BE2C (cell line): Measurements from ENCODE around the gene SPSB4. TPM values are rescaled to one million over a fixed set of nuclear protein-coding genes. Genes with fewer than 3 reads are reported as not detected.

Experiments used
- DNase-seq: peaks from one replicate; pipeline ENCODE4 v3.0.0-alpha.2; 2020
- H3K27me3 ChIP-seq: fragments of 250-450 bp; sonication (Bioruptor Pico); 2 replicates; pipeline ENCODE4 v1.5.1; 2020; ENCODE audit warnings: mild to moderate bottlenecking
- H3K36me3 ChIP-seq: fragments of 250-450 bp; sonication (Bioruptor Pico); 2 replicates; pipeline ENCODE4 v1.5.1; 2020; ENCODE audit warnings: mild to moderate bottlenecking
- H3K4me1 ChIP-seq: fragments of 250-450 bp; sonication (Bioruptor Pico); 2 replicates; pipeline ENCODE4 v1.5.1; 2020
- H3K4me3 ChIP-seq: 2 replicates; pipeline ENCODE4 v1.5.1; 2011; ENCODE audit warnings: low read depth, low read length
- H3K9me3 ChIP-seq: fragments of 250-450 bp; sonication (Bioruptor Pico); 2 replicates; pipeline ENCODE4 v1.5.1; 2020
- CTCF ChIP-seq: IDR thresholded peaks from 2 replicates; pipeline ENCODE4 v1.5.1; 2012; ENCODE audit warnings: mild to moderate bottlenecking, low read depth, low read length
- polyA plus RNA-seq: library from polyadenylated mRNA; unstranded; fragments of >200 nt; gene quantifications from one replicate; pipeline ENCODE4 v1.2.1, GENCODE V29; 2012; ENCODE audit warnings: low read depth, missing spikeins; ENCODE audit not compliant: insufficient read length, insufficient read depth

Gene SPSB4
- 14.1 TPM for polyA plus RNA-seq

- no peaks in the 10 kb centered on the region for H3K9me3 ChIP-seq
- peak; percentile 95 for DNase-seq
- H3K36me3 ChIP-seq, result no peaks in the 10 kb centered on the region
- peak; percentile 45 for TF ChIP-seq CTCF
- H3K4me3 ChIP-seq, result peak within 1 kb of the TSS; percentile 96
- peaks cover 19% of the 10 kb centered on the region for H3K4me1 ChIP-seq
- no peaks in the 10 kb centered on the region for H3K27me3 ChIP-seq
Observed at GRCh38 chr3:141050576-141051442, at the start of gene SPSB4. Gene SPSB4, plus strand, starts transcription at chr3:141051347. Its CDS starts 14,758 bp downstream, at chr3:141066105.

- no peaks in the 10 kb centered on the region for H3K9me3 ChIP-seq
- TF ChIP-seq CTCF, result no peak
- H3K4me1 ChIP-seq, result no peaks in the 10 kb centered on the region
- H3K27me3 ChIP-seq, result no peaks in the 10 kb centered on the region
- H3K36me3 ChIP-seq, result no peaks in the 10 kb centered on the region
- no peak for DNase-seq
- no peak overlapping the region for H3K4me3 ChIP-seq
Observed at GRCh38 chr3:141006344-141006743, 44.8 kb upstream of the SPSB4 start.

GRCh38 chr3:141009496-141009895 is 41.7 kb upstream of the SPSB4 start:
- Histone ChIP-seq H3K4me3 (no peak overlapping the region), H3K36me3 (no peaks in the 10 kb centered on the region), H3K4me1 (peaks cover 3% of the 10 kb centered on the region; the same call in 1 of the 2 replicates), H3K27me3 (no peaks in the 10 kb centered on the region), H3K9me3 (no peaks in the 10 kb centered on the region)
- TF ChIP-seq CTCF, result no peak
- DNase-seq, result no peak

- H3K4me3 ChIP-seq, result no peak overlapping the region
- no peaks in the 10 kb centered on the region for H3K27me3 ChIP-seq
- TF ChIP-seq CTCF, result peak; percentile 97
- H3K4me1 ChIP-seq, result peaks cover 3% of the 10 kb centered on the region; the same call in 1 of the 2 replicates
- H3K36me3 ChIP-seq, result no peaks in the 10 kb centered on the region
- H3K9me3 ChIP-seq, result no peaks in the 10 kb centered on the region
- DNase-seq, result peak; percentile 93
Observed at GRCh38 chr3:141011232-141011996, 39.7 kb upstream of the SPSB4 start.

- no peak for TF ChIP-seq CTCF
- no peak for DNase-seq
- no peaks in the 10 kb centered on the region for H3K27me3 ChIP-seq
- H3K36me3 ChIP-seq, result no peaks in the 10 kb centered on the region
- H3K9me3 ChIP-seq, result no peaks in the 10 kb centered on the region
- peaks cover 3% of the 10 kb centered on the region for H3K4me1 ChIP-seq
- H3K4me3 ChIP-seq, result no peak overlapping the region
Observed at GRCh38 chr3:141011997-141012262, 39.2 kb upstream of the SPSB4 start.

GRCh38 chr3:141012571-141012970 is 38.6 kb upstream of the SPSB4 start:
- H3K4me1 ChIP-seq, result peaks cover 3% of the 10 kb centered on the region
- no peaks in the 10 kb centered on the region for H3K9me3 ChIP-seq
- no peaks in the 10 kb centered on the region for H3K36me3 ChIP-seq
- DNase-seq, result no peak
- no peaks in the 10 kb centered on the region for H3K27me3 ChIP-seq
- no peak overlapping the region for H3K4me3 ChIP-seq
- no peak for TF ChIP-seq CTCF
